ENCODE data around the gene RBM26.

DNA sequence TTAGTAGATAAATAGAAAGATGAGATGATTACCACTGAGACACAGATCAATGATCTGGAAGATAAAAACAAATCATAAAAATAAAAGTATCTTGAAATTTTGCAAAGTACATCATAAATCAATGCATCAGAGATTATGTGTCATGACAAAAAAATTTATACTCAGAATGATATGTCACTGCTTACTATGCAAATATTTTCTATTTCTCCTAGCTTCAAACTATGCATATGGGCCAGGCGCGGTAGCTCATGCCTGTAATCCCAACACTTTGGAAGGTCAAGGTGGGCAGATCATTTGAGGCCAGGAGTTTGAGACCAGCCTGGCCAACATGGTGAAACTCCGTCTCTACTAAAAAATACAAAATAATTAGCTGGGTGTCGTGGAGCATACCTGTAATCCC, 17.3 kb upstream of the RBM26 start:
- TF ChIP-seq, protein P1, sequence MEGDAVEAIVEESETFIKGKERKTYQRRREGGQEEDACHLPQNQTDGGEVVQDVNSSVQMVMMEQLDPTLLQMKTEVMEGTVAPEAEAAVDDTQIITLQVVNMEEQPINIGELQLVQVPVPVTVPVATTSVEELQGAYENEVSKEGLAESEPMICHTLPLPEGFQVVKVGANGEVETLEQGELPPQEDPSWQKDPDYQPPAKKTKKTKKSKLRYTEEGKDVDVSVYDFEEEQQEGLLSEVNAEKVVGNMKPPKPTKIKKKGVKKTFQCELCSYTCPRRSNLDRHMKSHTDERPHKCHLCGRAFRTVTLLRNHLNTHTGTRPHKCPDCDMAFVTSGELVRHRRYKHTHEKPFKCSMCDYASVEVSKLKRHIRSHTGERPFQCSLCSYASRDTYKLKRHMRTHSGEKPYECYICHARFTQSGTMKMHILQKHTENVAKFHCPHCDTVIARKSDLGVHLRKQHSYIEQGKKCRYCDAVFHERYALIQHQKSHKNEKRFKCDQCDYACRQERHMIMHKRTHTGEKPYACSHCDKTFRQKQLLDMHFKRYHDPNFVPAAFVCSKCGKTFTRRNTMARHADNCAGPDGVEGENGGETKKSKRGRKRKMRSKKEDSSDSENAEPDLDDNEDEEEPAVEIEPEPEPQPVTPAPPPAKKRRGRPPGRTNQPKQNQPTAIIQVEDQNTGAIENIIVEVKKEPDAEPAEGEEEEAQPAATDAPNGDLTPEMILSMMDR (IDR thresholded peaks at IDR 0.05), result no peak
- TF ChIP-seq POLR2A (IDR thresholded peaks at IDR 0.05) (no peak), EP300 (IDR thresholded peaks at IDR 0.05) (no peak)
